Measurements from ENCODE around the gene NCAN. TPM values are rescaled to one million over a fixed set of nuclear protein-coding genes. Genes with fewer than 3 reads are reported as not detected.

The NCAN gene
- total and polyA plus RNA-seq, 2 of the 13 experiments (the other 11 are each of a cell fraction or from before 2014, with no cell fraction given): not detected

- no peak; the same call in 1 of the 2 replicates for TF ChIP-seq ZBTB39 (CRISPR knock-in tag; IDR thresholded peaks at IDR 0.05)
- no peak for TF ChIP-seq ZBED4 (CRISPR knock-in tag; IDR thresholded peaks at IDR 0.05; ENCODE audit: borderline replicate concordance)
- no peak for TF ChIP-seq TAF1 (CRISPR knock-in tag; IDR thresholded peaks at IDR 0.05)
- TF ChIP-seq ZKSCAN5 (CRISPR knock-in tag; IDR thresholded peaks at IDR 0.05): no peak
- TF ChIP-seq RFXAP (CRISPR knock-in tag; IDR thresholded peaks at IDR 0.05; ENCODE audit: borderline replicate concordance): no peak
- TF ChIP-seq ZNF749 (CRISPR knock-in tag; IDR thresholded peaks at IDR 0.05; ENCODE audit: borderline replicate concordance): 0 out of 2 replicates have a peak, but pooled peaks have one; percentile 63
- no peak for TF ChIP-seq ZBTB43 (CRISPR knock-in tag; conservative IDR thresholded peaks at IDR 0.05)
- TF ChIP-seq HNF1B (CRISPR knock-in tag; IDR thresholded peaks at IDR 0.05): no peak
- TF ChIP-seq ZNF709 (CRISPR knock-in tag; IDR thresholded peaks at IDR 0.05): 0 out of 2 replicates have a peak, but pooled peaks have one; percentile 3
- TF ChIP-seq SMYD3 (CRISPR knock-in tag; IDR thresholded peaks at IDR 0.05): 0 out of 2 replicates have a peak, but pooled peaks have one; percentile 26
- no peak for TF ChIP-seq NFRKB (IDR thresholded peaks at IDR 0.05)
- TF ChIP-seq HMGXB3 (CRISPR knock-in tag; IDR thresholded peaks at IDR 0.05; ENCODE audit: borderline replicate concordance): no peak
- TF ChIP-seq ZNF788 (CRISPR knock-in tag; IDR thresholded peaks at IDR 0.05; ENCODE audit: borderline replicate concordance): no peak
- no peak for TF ChIP-seq HOXA9 (CRISPR knock-in tag; IDR thresholded peaks at IDR 0.05; ENCODE audit: borderline replicate concordance)
- TF ChIP-seq RAD51 (IDR thresholded peaks at IDR 0.05; ENCODE audit: borderline replicate concordance): no peak
- TF ChIP-seq MEIS1 (CRISPR knock-in tag; IDR thresholded peaks at IDR 0.05; ENCODE audit: borderline replicate concordance): no peak
These were observed 20.0 kb upstream of the NCAN start (continued) for GRCh38 chr19:19191768-19192077.

Data from HepG2 (cell line).